T-helper 2 cell (primary cell): ENCODE results near the gene TKT.

ENCODE experiments used
- DNase-seq, 5 experiments: peaks; one replicate each; pipeline versions ENCODE4 v3.0.0 to v3.0.0-alpha.2; 2012 to 2022

The TKT gene

GRCh38 chr3:53175613-53176540 is 79.9 kb downstream of the TKT start:
- no peak for DNase-seq
